ENCODE results near the gene PPP1CC. TPM values are rescaled to one million over a fixed set of nuclear protein-coding genes. Genes with fewer than 3 reads are reported as not detected.

PPP1CC gene
- total RNA-seq, 8 experiments from 2014 or later, result 57.5 to 156 (median 102) TPM

DNA sequence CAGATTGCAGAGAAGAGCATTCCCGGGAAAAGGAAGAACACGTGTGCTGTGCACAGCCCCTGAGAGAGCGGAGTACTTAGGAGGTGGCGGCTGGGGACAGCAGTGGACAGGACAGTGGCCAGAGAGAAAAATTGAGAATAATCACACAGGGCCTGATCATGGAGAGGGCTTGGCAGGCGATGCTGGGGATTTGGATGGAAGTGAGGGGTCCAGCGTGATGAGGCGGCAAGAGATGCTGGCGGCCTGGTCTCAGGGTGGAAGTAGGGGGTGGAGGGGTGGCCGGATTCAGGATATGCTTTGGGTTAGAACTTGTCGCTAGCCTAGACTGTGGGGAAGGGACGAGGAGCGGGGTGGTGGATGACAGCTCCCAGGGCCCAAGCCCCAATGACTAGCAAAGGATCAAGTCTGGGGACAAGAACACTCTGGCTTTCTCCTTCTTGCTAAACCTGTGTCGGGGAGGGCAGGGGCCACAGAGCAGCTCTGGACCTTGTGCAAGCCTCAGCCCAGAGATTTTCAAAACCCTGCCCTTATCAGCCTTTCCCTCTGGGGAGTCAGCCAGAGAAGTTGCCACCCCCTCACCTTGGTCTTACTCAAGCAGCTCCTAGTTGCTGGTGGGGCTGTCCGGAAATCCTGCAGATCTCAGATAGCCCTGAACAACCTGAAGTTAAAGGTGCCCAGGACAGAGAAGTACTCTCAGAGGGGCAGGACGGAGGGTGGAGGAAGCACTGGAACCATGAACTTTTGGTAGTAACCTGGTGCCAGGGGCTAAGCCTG, 55.1 kb downstream of the PPP1CC start:
- no peak for ATAC-seq (replicated peaks in 6 of 8)
- in situ Hi-C loops (cut with MboI; ENCODE audit: low pct_unique_long_range_greater_than_20kb in 2 of 9, low sequenced_read_pairs in 9 of 9, unreplicated experiment in 9 of 9), result no loop called here
- WGBS, 10 experiments, result 67 to 97% (median 93%) methylated on average over 2 to 7 of the region's 15 CpGs; no CpG with 5 or more reads in 3 of the 10 experiments
- no peak overlapping the region for H3K27ac ChIP-seq
- H3K4me1 ChIP-seq (replicated peaks in 1 of 2), result peaks cover 0 to 7% of the 10 kb centered on the region in 2 donors
- no peak overlapping the region for H3K4me3 ChIP-seq

DNA sequence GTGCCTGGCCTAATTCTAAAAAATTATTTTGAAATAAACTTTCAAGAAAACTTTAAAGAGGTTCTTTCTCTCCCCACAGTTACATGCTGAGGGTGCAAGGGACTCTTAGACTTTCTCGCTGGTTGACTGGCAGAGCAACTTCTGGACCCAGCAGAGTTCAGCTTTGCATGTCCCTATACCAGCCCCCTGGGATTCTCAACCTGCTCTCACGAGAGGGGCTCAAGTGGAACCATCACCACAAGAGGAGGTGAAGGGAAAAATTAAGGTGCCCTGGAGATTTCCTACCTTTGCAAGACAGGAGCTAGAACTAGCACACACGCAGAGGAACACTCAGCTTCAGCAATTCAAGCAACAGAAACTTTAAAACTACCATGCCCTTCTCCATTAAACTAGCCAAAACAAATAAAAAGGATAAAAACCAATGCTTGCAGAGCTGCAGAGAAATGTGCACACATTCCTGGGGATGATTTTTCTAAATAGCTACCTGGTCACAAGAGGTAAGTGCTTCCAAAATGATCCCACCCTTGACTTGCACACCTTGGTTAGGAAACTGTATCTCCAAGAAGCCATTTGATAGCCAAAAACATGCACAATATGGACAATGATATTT, 56.3 kb downstream of the PPP1CC start:
- ATAC-seq (replicated peaks in 6 of 8), result no peak
- H3K4me1 ChIP-seq (replicated peaks in 1 of 2), result peaks cover 0 to 7% of the 10 kb centered on the region in 2 donors
- H3K27ac ChIP-seq, result no peak overlapping the region
- no peak overlapping the region for H3K4me3 ChIP-seq
- in situ Hi-C loops (cut with MboI; ENCODE audit: low pct_unique_long_range_greater_than_20kb in 2 of 9, low sequenced_read_pairs in 9 of 9, unreplicated experiment in 9 of 9), result no loop called here
- 43 to 100% (median 80%) methylated on average over 1 to 3 of the region's 3 CpGs; no CpG with 5 or more reads in 2 of the 10 experiments for WGBS, 10 experiments

GRCh38 chr12:110684312-110684836, 58.3 kb downstream of the PPP1CC start:
- ATAC-seq (replicated peaks in 6 of 8), result no peak
- Histone ChIP-seq H3K4me1 (replicated peaks in 1 of 2) (peaks cover 0 to 6% of the 10 kb centered on the region in 2 donors), H3K4me3 (no peak overlapping the region), H3K27ac (no peak overlapping the region)
- in situ Hi-C loops (cut with MboI; ENCODE audit: low pct_unique_long_range_greater_than_20kb in 2 of 9, low sequenced_read_pairs in 9 of 9, unreplicated experiment in 9 of 9), result no loop called here
- WGBS, 10 experiments, result 8 to 79% (median 51%) methylated on average over 1 to 7 of the region's 7 CpGs

GRCh38 chr12:110683888-110684287, 58.8 kb downstream of the PPP1CC start:
- in situ Hi-C loops (cut with MboI; ENCODE audit: low pct_unique_long_range_greater_than_20kb in 2 of 9, low sequenced_read_pairs in 9 of 9, unreplicated experiment in 9 of 9), result no loop called here
- 86 to 100% (median 94%) methylated on average over 1 to 2 of the region's 2 CpGs; no CpG with 5 or more reads in 2 of the 10 experiments for WGBS, 10 experiments
- Histone ChIP-seq H3K4me1 (replicated peaks in 1 of 2) (peaks cover 0 to 3% of the 10 kb centered on the region in 2 donors), H3K4me3 (no peak overlapping the region), H3K27ac (no peak overlapping the region)
- no peak for ATAC-seq (replicated peaks in 6 of 8)

DNA sequence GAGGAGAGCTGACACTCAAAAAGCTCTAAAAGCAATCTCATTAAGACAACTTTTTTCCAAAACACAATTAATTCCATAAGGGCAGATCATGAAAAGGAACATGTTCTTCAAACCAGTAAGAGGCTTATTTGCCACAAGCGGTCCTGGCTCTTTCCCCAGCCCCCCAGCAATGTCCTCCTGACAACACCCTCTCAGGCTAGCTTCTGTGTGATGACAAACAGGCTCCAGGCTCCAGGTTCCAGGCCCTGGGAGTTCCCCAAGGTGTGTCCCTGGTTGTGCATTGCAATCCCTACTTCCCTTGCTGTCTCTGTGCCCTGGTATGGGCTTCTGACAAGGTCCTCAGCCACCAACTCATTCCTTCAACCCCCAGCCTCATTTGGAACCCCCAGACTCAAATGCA, 62.7 kb downstream of the PPP1CC start:
- Histone ChIP-seq H3K27ac (no peak overlapping the region), H3K4me1 (replicated peaks in 1 of 2) (no peaks in the 10 kb centered on the region), H3K4me3 (no peak overlapping the region)
- peak in 1 of 8 experiments; percentile 29 for ATAC-seq (replicated peaks in 6 of 8)
- in situ Hi-C loops (cut with MboI; ENCODE audit: low pct_unique_long_range_greater_than_20kb in 2 of 9, low sequenced_read_pairs in 9 of 9, unreplicated experiment in 9 of 9), result no loop called here
- WGBS, 10 experiments, result 14 to 17% methylated on average over 1 of the region's 1 CpG; no CpG with 5 or more reads in 8 of the 10 experiments

DNA sequence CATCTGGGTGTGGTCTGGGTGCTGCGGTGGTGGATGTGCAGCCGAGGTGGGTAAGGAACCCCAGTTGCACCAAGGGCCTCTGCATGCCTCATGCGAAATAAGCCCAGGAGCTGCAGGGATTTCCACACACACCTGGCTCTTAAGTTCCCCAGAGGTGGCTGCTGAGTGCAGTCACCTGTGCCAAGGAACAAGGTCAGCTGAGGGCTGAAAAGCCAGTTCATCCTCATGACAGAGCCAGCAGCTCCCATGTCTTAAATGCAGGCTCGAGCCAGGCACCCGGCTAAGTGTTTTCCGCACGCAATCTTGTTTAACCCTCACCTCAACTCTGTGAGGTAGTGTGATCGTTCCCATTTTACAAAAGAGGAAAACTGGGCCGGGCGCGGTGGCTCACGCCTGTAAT, 63.5 kb downstream of the PPP1CC start:
- in situ Hi-C loops (cut with MboI; ENCODE audit: low pct_unique_long_range_greater_than_20kb in 2 of 9, low sequenced_read_pairs in 9 of 9, unreplicated experiment in 9 of 9), result no loop called here
- WGBS, 10 experiments, result 33 to 100% (median 87%) methylated on average over 1 to 3 of the region's 12 CpGs; no CpG with 5 or more reads in 7 of the 10 experiments
- Histone ChIP-seq H3K4me3 (no peak overlapping the region), H3K4me1 (replicated peaks in 1 of 2) (no peaks in the 10 kb centered on the region), H3K27ac (no peak overlapping the region)
- ATAC-seq (replicated peaks in 6 of 8), result no peak

GRCh38 chr12:110677982-110678381, 64.7 kb downstream of the PPP1CC start:
- in situ Hi-C loops (cut with MboI; ENCODE audit: low pct_unique_long_range_greater_than_20kb in 2 of 9, low sequenced_read_pairs in 9 of 9, unreplicated experiment in 9 of 9), result no loop called here
- peak in 1 of 8 experiments; percentile 31 for ATAC-seq (replicated peaks in 6 of 8)
- WGBS, 10 experiments, result 41 to 100% (median 83%) methylated on average over 1 to 4 of the region's 4 CpGs; no CpG with 5 or more reads in 5 of the 10 experiments
- Histone ChIP-seq H3K4me1 (replicated peaks in 1 of 2) (no peaks in the 10 kb centered on the region), H3K4me3 (no peak overlapping the region), H3K27ac (no peak overlapping the region)

GRCh38 chr12:110677206-110677911, 65.3 kb downstream of the PPP1CC start:
- H3K4me3 ChIP-seq, result no peak overlapping the region
- in situ Hi-C loops (cut with MboI; ENCODE audit: low pct_unique_long_range_greater_than_20kb in 2 of 9, low sequenced_read_pairs in 9 of 9, unreplicated experiment in 9 of 9), result no loop called here
- H3K4me1 ChIP-seq (replicated peaks in 1 of 2), result no peaks in the 10 kb centered on the region
- no peak for ATAC-seq (replicated peaks in 6 of 8)
- 20 to 83% (median 70%) methylated on average over 1 to 4 of the region's 5 CpGs; no CpG with 5 or more reads in 3 of the 10 experiments for WGBS, 10 experiments
- no peak overlapping the region for H3K27ac ChIP-seq

GRCh38 chr12:110676171-110676570, 66.5 kb downstream of the PPP1CC start:
- no peaks in the 10 kb centered on the region for H3K4me1 ChIP-seq (replicated peaks in 1 of 2)
- WGBS, 10 experiments, result 60 to 100% (median 86%) methylated on average over 1 to 2 of the region's 4 CpGs; no CpG with 5 or more reads in 6 of the 10 experiments
- no peak for ATAC-seq (replicated peaks in 6 of 8)

DNA sequence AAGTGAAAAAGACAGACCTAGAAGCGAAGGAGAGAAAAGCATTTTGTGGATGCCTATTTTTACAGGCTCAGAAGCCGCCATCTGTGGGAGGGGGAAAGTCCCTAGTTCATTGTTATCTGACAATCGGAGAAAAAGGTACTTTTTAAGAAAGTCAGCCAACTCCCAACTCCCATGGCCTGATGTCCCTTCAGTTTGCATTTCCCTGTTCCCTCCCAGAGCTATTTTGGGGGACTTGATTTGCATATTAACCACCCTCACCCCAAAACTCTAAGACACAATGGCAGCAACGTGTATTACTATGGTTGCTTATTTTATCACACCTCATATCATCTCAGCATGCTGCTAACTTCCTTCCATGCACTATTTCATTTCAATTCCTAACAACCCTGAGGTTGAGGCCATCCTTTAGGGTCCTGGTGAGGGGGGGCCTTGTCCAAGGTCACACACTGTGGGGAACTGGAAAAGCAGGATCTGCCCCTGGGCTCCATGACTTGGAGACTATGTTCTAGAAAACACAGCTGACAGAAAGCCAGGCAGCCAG, 72.5 kb downstream of the PPP1CC start:
- H3K4me3 ChIP-seq, result no peak overlapping the region
- ATAC-seq (replicated peaks in 6 of 8), result no peak
- H3K27ac ChIP-seq, result no peak overlapping the region
- H3K4me1 ChIP-seq (replicated peaks in 1 of 2), result no peaks in the 10 kb centered on the region
- 40 to 87% (median 69%) methylated on average over 2 to 4 of the region's 4 CpGs; no CpG with 5 or more reads in 1 of the 10 experiments for WGBS, 10 experiments
- in situ Hi-C loops (cut with MboI; ENCODE audit: low pct_unique_long_range_greater_than_20kb in 2 of 9, low sequenced_read_pairs in 9 of 9, unreplicated experiment in 9 of 9), result no loop called here

More at GRCh38 chr12:110676171-110676570, 66.5 kb downstream of the PPP1CC start:
- no peak overlapping the region for H3K4me3 ChIP-seq
- in situ Hi-C loops (cut with MboI; ENCODE audit: low pct_unique_long_range_greater_than_20kb in 2 of 9, low sequenced_read_pairs in 9 of 9, unreplicated experiment in 9 of 9), result no loop called here
- no peak overlapping the region for H3K27ac ChIP-seq
